ENCODE data around the gene ATXN3. TPM values are rescaled to one million over a fixed set of nuclear protein-coding genes. Genes with fewer than 3 reads are reported as not detected.

ATXN3 gene
- total and polyA plus RNA-seq, 2 of the 13 experiments (the other 11 are each of a cell fraction or from before 2014, with no cell fraction given): 14.9 to 17.3 TPM

DNA sequence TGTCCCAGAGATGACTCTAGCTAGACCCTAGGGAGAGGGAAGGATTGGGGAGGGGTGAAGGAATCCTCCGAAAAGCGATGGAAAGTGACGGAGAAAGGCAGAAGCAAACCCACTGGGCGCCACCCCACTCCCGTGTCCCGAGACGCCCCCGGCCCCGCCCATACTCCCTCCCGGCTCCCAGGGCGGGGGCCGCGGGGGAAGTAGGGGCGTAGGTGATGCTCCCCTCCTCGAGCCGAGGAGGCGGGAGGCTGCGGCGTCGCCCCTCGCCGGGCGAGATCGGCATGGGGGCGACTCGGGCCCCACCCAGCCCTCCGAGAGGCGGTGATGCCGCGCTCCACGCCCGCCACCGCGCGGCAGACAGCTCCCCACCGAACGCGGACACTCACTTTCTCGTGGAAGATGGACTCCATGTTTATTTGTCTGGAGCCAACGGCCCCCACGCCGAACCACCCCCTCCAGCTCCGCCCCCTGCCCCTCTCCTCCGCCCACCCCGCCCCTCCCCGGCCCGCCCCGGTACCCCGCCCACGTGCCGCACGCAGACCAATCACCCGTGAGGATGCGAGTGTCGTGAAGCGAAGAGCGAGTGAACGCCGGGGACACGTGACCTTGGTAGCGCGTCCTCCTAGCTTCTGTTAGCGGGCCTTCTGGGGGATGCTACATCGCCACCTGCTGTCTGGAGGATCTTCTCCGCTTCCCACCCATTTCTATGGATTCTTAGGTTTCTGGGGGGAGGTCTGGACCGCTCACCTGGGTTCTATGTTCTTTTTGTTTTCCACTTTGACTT is at the start of gene ATXN3 (continued):
- TF ChIP-seq KIAA2018 (CRISPR knock-in tag; IDR thresholded peaks at IDR 0.05; ENCODE audit: borderline replicate concordance) (no peak), ZNF639 (CRISPR knock-in tag; conservative IDR thresholded peaks at IDR 0.05) (no peak), PPARG (CRISPR knock-in tag; conservative IDR thresholded peaks at IDR 0.05) (no peak), MAFF (IDR thresholded peaks at IDR 0.05; ENCODE audit: low read depth, low read length) (no peak), NCOR1 (IDR thresholded peaks at IDR 0.05; ENCODE audit: borderline replicate concordance, low read length) (no peak), NFAT5 (CRISPR knock-in tag; IDR thresholded peaks at IDR 0.05) (no peak)
- TF ChIP-seq, protein P1, sequence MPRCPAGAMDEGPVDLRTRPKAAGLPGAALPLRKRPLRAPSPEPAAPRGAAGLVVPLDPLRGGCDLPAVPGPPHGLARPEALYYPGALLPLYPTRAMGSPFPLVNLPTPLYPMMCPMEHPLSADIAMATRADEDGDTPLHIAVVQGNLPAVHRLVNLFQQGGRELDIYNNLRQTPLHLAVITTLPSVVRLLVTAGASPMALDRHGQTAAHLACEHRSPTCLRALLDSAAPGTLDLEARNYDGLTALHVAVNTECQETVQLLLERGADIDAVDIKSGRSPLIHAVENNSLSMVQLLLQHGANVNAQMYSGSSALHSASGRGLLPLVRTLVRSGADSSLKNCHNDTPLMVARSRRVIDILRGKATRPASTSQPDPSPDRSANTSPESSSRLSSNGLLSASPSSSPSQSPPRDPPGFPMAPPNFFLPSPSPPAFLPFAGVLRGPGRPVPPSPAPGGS (CRISPR knock-in tag; IDR thresholded peaks at IDR 0.05): no peak
- TF ChIP-seq, protein P2, sequence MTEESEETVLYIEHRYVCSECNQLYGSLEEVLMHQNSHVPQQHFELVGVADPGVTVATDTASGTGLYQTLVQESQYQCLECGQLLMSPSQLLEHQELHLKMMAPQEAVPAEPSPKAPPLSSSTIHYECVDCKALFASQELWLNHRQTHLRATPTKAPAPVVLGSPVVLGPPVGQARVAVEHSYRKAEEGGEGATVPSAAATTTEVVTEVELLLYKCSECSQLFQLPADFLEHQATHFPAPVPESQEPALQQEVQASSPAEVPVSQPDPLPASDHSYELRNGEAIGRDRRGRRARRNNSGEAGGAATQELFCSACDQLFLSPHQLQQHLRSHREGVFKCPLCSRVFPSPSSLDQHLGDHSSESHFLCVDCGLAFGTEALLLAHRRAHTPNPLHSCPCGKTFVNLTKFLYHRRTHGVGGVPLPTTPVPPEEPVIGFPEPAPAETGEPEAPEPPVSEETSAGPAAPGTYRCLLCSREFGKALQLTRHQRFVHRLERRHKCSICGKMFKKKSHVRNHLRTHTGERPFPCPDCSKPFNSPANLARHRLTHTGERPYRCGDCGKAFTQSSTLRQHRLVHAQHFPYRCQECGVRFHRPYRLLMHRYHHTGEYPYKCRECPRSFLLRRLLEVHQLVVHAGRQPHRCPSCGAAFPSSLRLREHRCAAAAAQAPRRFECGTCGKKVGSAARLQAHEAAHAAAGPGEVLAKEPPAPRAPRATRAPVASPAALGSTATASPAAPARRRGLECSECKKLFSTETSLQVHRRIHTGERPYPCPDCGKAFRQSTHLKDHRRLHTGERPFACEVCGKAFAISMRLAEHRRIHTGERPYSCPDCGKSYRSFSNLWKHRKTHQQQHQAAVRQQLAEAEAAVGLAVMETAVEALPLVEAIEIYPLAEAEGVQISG (CRISPR knock-in tag; IDR thresholded peaks at IDR 0.05): peak; percentile 99

Data from HepG2 (cell line).